ENCODE measurements around the gene MATN1.

The MATN1 gene

GRCh38 chr1:30666756-30667273 is 56.6 kb downstream of the MATN1 start:
- DNase-seq, result no peak
- TF ChIP-seq GATA1 (IDR thresholded peaks at IDR 0.05; ENCODE audit: low read depth, low read length) (no peak), POLR2A (IDR thresholded peaks at IDR 0.05; ENCODE audit: low read length) (no peak)

- DNase-seq, result no peak
- TF ChIP-seq POLR2A (IDR thresholded peaks at IDR 0.05; ENCODE audit: low read length) (no peak), GATA1 (IDR thresholded peaks at IDR 0.05; ENCODE audit: low read depth, low read length) (no peak)
These were observed 58.0 kb downstream of the MATN1 start for GRCh38 chr1:30665216-30666010.

- no peak for DNase-seq
These were observed 59.2 kb downstream of the MATN1 start for GRCh38 chr1:30664103-30664755.

GRCh38 chr1:30663596-30664091 is 59.7 kb downstream of the MATN1 start:
- no peak for TF ChIP-seq GATA1 (IDR thresholded peaks at IDR 0.05; ENCODE audit: low read depth, low read length)
- no peak for TF ChIP-seq POLR2A (IDR thresholded peaks at IDR 0.05; ENCODE audit: low read length)
- DNase-seq, result no peak

More at GRCh38 chr1:30664103-30664755, 59.2 kb downstream of the MATN1 start:
- TF ChIP-seq POLR2A (IDR thresholded peaks at IDR 0.05; ENCODE audit: low read length) (no peak), GATA1 (IDR thresholded peaks at IDR 0.05; ENCODE audit: low read depth, low read length) (no peak)

- TF ChIP-seq GATA1 (IDR thresholded peaks at IDR 0.05; ENCODE audit: low read depth, low read length) (no peak), POLR2A (IDR thresholded peaks at IDR 0.05; ENCODE audit: low read length) (no peak)
- no peak for DNase-seq
These were observed 61.0 kb downstream of the MATN1 start for GRCh38 chr1:30662291-30662840.

- DNase-seq, result no peak
- TF ChIP-seq GATA1 (IDR thresholded peaks at IDR 0.05; ENCODE audit: low read depth, low read length) (no peak), POLR2A (IDR thresholded peaks at IDR 0.05; ENCODE audit: low read length) (no peak)
These were observed 62.1 kb downstream of the MATN1 start for GRCh38 chr1:30661311-30661710.
